Choroid plexus epithelial cell (primary cell): ENCODE measurements around the gene CIPC.

Experiments
- DNase-seq: peaks from one replicate; pipeline ENCODE4 v3.0.0-alpha.2; 2010; ENCODE audit warnings: low read depth
- H3K4me3 ChIP-seq: 2 replicates; pipeline ENCODE4 v1.5.1; 2011; ENCODE audit warnings: low read depth, mild to moderate bottlenecking, control low read depth, low read length, moderate library complexity
- TF ChIP-seq, protein P1 (sequence below): conservative IDR thresholded peaks from 2 replicates; pipeline ENCODE4 v1.5.1; 2011; ENCODE audit warnings: low read depth, mild to moderate bottlenecking, control low read depth, inconsistent platforms, low read length, moderate library complexity

CIPC gene

DNA sequence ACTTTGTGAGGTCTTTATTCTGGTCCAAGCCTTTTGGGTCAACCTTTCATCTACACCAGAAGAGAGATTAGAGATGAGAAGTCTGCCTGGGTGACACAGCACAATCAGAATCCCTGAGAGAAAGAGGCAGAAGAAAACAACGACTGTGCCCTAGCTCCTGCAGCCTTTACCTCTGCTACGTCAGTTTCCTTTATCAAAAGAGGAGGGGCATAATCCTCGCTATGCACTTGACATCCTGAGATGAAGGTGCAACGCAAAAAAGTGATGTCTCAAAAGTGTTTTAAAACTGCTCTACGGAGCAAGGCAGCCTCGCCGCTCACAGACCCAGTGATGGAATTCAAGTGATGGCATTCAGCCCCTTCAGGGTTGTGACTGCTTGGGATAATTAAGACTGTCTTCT lies 21.8 kb downstream of the CIPC start:
- no peak overlapping the region for H3K4me3 ChIP-seq
- no peak for DNase-seq
- TF ChIP-seq, protein P1, sequence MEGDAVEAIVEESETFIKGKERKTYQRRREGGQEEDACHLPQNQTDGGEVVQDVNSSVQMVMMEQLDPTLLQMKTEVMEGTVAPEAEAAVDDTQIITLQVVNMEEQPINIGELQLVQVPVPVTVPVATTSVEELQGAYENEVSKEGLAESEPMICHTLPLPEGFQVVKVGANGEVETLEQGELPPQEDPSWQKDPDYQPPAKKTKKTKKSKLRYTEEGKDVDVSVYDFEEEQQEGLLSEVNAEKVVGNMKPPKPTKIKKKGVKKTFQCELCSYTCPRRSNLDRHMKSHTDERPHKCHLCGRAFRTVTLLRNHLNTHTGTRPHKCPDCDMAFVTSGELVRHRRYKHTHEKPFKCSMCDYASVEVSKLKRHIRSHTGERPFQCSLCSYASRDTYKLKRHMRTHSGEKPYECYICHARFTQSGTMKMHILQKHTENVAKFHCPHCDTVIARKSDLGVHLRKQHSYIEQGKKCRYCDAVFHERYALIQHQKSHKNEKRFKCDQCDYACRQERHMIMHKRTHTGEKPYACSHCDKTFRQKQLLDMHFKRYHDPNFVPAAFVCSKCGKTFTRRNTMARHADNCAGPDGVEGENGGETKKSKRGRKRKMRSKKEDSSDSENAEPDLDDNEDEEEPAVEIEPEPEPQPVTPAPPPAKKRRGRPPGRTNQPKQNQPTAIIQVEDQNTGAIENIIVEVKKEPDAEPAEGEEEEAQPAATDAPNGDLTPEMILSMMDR: no peak

DNA sequence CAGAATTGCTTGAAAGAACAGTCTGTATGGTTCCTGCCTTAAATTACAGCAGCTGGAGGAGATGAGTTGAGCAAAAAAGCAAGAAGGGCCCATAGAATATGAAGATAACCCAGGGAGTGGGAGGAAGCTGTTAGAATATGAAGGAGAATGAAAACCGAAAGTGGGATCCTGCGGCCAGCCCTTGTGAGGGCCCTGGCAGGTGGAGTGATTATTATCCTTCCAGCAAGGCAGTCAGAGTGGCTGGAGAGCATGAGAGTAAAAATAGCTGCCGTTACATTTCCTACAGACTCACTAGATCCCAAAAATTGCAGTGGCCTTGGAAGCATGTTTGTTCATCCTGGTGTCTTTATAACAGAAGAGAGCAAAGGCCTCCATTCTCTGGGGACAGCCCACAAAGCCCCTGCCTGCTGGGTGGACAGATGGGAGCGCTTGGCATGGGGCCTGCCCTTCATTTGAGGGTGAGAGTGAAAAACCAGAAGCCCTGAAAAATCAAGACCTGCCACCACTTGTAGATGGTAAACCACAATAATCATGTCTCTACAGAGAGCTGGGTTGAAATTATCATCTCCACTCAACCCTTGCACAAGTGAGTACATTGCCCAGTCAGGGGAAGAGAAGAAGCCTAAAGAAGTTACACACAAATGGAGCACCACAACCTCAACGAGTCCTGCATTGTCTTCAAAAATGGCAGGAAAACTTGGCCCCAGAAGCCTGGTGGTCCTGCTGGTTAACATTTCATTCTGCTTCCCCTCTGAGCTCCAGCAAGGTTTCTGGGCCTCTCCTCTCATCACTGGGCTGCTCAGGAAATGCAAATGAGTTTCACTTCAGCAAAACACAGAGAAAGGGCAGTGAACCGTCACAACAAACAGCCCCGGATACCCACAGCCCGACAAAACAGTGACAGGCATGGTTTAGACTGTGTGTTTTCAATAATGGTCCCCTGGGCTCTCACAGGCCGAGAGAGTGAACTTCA lies 23.0 kb downstream of the CIPC start:
- H3K4me3 ChIP-seq: no peak overlapping the region
- TF ChIP-seq, protein P1: no peak
- DNase-seq: no peak

DNA sequence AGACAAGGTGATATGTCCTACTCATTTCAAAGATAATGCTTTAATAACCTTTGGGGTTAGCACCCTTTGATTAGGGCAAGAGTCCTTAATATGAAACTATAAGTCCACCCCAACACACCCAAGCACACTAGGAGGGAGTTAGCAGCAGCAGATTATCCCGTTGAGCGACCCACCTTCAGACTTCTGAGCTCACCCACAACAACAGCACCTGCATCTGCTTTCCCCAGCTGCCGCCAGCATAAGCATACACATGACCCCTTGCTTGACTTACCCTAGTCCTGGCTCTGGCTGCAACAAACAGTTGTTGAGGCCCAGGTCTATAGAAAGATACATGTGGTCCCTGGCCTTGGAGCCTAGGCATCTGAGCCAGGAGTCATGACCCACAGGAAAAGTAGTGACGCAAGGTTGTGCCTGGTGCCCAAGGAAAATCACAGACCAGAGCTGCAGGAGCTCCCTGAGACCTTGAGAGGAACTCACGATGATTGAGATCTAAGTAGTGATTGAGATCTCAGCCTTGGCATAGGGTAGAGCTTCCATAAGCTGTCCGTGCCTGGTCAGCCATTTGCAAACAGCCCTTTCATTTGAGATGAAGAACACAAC lies 24.6 kb downstream of the CIPC start:
- TF ChIP-seq, protein P1: no peak
- DNase-seq: no peak
- H3K4me3 ChIP-seq: no peak overlapping the region

DNA sequence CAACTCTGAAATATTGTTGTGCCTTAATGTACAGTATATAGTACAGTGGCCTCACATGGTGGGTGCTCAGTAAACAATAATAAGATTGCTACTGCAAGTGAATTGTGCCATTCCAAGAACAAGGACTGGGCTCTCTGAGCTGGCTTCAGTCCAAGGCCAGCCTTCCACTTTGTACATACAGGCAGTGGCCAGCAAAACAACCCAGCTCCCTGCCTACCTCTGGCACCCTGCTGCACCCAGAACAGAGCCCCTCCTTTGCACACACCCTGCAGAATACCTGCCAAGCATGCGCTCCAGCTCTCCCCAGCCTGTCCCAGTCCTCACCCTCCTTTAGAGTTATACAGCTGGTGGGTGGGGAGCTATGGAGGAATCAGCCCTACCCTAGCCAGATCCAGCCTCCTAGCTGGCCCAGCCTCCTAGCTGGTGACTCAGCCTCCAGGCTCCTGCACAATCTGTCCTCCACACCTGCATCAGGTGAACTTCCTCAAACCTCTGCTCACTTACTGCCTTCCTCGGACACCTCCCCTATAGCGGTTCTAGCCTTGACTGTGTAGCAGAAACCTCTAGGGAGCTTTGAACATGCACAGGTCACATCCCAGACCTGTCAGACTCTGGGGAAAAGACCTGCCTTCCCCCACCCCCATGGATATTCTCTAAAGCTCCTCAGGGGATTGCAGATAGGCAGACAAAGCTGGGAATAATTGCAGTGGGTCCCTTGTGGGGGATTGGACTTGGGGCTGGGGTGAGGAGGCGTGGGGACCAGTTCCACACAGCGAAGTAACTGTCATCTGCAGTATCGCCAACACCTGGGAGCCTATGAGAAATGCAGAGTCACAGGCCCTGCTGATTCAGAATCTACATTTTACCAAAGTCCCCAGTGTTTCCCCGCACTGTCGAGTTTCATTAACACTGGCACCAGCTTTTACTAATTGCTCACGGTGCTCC lies 25.6 kb downstream of the CIPC start:
- TF ChIP-seq, protein P1: no peak
- DNase-seq: no peak
- H3K4me3 ChIP-seq: no peak overlapping the region

DNA sequence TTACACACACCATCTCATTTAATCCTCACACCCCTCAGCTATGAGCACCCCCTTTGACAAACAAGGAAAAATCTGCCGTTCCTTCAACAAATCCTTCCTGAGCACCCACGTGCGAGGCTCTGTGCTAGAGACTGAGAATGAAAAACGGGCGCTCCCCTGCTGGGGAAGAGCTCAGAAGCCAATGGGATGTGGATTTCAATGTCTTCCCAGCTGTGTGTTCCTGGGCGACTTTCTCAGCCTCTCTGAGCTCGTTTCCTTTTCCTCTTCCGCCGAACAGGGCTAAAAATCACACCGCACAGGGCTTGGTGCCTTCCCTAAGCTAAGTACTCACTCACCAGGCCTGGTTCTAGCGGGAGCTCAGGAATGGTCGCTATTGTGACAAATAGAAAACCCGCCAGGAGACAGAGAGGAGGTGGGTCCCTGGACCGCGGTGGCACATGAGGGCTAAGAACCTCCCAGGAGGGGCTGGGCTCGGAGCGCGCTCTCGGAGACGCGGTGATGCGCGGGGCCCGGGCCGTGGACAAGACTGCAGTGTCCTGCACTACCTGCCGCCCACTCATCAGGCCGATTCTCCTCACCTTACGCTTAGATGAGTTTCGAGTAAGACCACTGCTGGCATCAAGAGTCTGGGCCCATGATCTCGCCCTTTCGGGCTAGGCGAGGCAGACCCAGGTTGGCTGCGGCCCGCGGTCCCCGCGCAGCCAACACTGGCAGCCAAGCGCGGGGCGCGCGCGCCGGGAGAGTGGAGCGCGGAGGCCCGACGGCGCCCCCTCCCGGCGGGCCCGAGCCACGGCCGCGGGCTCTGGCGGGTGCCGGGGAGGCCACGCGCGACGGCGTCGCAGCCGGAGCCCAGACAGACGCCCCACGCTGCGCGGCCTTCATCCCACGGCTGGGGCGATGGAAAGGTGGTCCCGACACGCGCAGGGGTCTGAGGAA lies 26.6 kb downstream of the CIPC start:
- DNase-seq: peak; percentile 44
- TF ChIP-seq, protein P1: peak; percentile 16

More for the DNA sequence above, 26.6 kb downstream of the CIPC start:
- peak overlapping the region; percentile 59 for H3K4me3 ChIP-seq
